ENCODE results near the gene CD82. TPM values are rescaled to one million over a fixed set of nuclear protein-coding genes. Genes with fewer than 3 reads are reported as not detected.
A peak's percentile ranks its signal among the peaks of the same experiment; 100 is the strongest.

CD82 gene
- total and polyA plus RNA-seq, 2 donors (not counting 1 experiment from before 2014, with no cell fraction given), result 192 to 438 TPM

DNA sequence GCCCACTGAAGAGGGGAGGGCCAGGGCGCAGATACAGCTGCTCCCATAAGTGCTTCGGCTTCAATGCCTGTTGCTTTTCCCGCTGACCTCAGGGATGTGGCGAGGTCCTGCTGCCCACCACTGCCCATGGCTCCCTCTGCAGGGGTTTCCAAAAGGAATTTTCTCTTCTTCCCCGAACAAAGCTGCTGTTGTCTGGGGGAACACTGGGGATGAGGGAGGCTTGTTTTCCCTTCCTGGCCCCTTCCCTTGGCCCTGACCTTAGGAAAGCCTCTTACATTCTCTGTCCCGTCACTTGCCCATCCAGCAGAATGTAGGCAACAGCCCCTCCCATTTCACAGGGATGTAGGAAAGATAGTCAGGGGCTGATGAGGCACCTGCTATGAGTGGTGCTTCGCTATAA is 34.8 kb downstream of the CD82 start:
- no peaks in the 10 kb centered on the region for H3K27me3 Mint-ChIP-seq
- ATAC-seq (ENCODE audit: low read depth) (no peak), DNase-seq (no peak)
- H3K27ac Mint-ChIP-seq, result peak overlapping the region; percentile 94
- TF ChIP-seq, protein P1, sequence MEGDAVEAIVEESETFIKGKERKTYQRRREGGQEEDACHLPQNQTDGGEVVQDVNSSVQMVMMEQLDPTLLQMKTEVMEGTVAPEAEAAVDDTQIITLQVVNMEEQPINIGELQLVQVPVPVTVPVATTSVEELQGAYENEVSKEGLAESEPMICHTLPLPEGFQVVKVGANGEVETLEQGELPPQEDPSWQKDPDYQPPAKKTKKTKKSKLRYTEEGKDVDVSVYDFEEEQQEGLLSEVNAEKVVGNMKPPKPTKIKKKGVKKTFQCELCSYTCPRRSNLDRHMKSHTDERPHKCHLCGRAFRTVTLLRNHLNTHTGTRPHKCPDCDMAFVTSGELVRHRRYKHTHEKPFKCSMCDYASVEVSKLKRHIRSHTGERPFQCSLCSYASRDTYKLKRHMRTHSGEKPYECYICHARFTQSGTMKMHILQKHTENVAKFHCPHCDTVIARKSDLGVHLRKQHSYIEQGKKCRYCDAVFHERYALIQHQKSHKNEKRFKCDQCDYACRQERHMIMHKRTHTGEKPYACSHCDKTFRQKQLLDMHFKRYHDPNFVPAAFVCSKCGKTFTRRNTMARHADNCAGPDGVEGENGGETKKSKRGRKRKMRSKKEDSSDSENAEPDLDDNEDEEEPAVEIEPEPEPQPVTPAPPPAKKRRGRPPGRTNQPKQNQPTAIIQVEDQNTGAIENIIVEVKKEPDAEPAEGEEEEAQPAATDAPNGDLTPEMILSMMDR (IDR thresholded peaks at IDR 0.05), result no peak
- TF ChIP-seq EZH2 (IDR thresholded peaks at IDR 0.05; ENCODE audit: borderline replicate concordance, insufficient read depth, low read depth, low read length, poor library complexity, severe bottlenecking), result no peak
- peaks cover 99% of the 10 kb centered on the region for H3K4me1 Mint-ChIP-seq
- peaks cover 0 to 48% of the 10 kb centered on the region in 2 experiments for H3K36me3 ChIP-seq (replicated peaks in 1 of 2; ENCODE audit: control extremely low read depth in 1 of 2, control insufficient read depth in 1 of 2, extremely low read depth in 1 of 2, insufficient read depth in 2 of 2, low read length in 1 of 2)
- H3K4me3 Mint-ChIP-seq, result peak overlapping the region; percentile 71
- no peaks in the 10 kb centered on the region for H3K9me3 Mint-ChIP-seq (ENCODE audit: insufficient read depth)
- H2AFZ ChIP-seq (ENCODE audit: insufficient read depth, low read depth, low read length, poor library complexity, severe bottlenecking), result no peak overlapping the region
- no peaks in the 10 kb centered on the region for H3K27me3 ChIP-seq (replicated peaks in 1 of 4; ENCODE audit: control extremely low read depth in 1 of 4, control insufficient read depth in 3 of 4, insufficient read depth in 4 of 4, low read length in 3 of 4)
- H3K9ac ChIP-seq (ENCODE audit: low read length), result no peak overlapping the region
- H3K9me3 ChIP-seq (ENCODE audit: control extremely low read depth in 1 of 3, control insufficient read depth in 2 of 3, insufficient read depth in 1 of 3, low read length in 2 of 3), result no peaks in the 10 kb centered on the region
- peaks cover 95 to 98% of the 10 kb centered on the region in 2 donors for H3K4me1 ChIP-seq (ENCODE audit: control insufficient read depth in 2 of 2, insufficient read depth in 2 of 2, low read length in 2 of 2)
- H3K4me2 ChIP-seq (replicated peaks; ENCODE audit: low read depth, low read length, poor library complexity, severe bottlenecking), result peak overlapping the region; percentile 68
- peak overlapping the region; percentile 90 to 99 for H3K27ac ChIP-seq (ENCODE audit: low read length in 2 of 2)
- intact Hi-C loops (cut with micrococcal nuclease), result loop anchor here (10.0 kb wide), 2 partner anchors 345 to 1245 kb away; partner anchors contain the start of gene CRY2
- no peak overlapping the region for H3K4me3 ChIP-seq (ENCODE audit: control extremely low read depth in 1 of 5, extremely low read depth in 1 of 5, insufficient read depth in 1 of 5, low read depth in 2 of 5, low read length in 4 of 5)
- H3K79me2 ChIP-seq (ENCODE audit: control insufficient read depth, insufficient read depth, low read length), result peaks cover 17% of the 10 kb centered on the region
- H4K20me1 ChIP-seq (ENCODE audit: control insufficient read depth, insufficient read depth, low read length, poor library complexity, severe bottlenecking), result no peaks in the 10 kb centered on the region
- ChIA-PET POLR2A (interaction anchor here (0.9 to 11.4 kb wide), 3 partner anchors 13 to 41 kb away, joined by 3 to 189 read pairs (median 20); partner anchors contain the start of gene CD82), CTCF (interaction anchor here (1.3 to 17.6 kb wide), 3 partner anchors 13 to 43 kb away, joined by 6 to 313 read pairs (median 130); no protein-coding TSS in a partner anchor)
- 96% methylated on average over 5 of the region's 7 CpGs for WGBS (ENCODE audit: insufficient coverage)

GRCh38 chr11:44600839-44601383 is 35.4 kb downstream of the CD82 start:
- Mint-ChIP-seq H3K27ac (peak overlapping the region; percentile 94), H3K27me3 (no peaks in the 10 kb centered on the region), H3K9me3 (ENCODE audit: insufficient read depth) (no peaks in the 10 kb centered on the region), H3K4me1 (peaks cover 97% of the 10 kb centered on the region), H3K4me3 (peak overlapping the region; percentile 71)
- TF ChIP-seq EZH2 (IDR thresholded peaks at IDR 0.05; ENCODE audit: borderline replicate concordance, insufficient read depth, low read depth, low read length, poor library complexity, severe bottlenecking), result no peak
- TF ChIP-seq, protein P1 (IDR thresholded peaks at IDR 0.05), result no peak
- Histone ChIP-seq H3K4me1 (ENCODE audit: control insufficient read depth in 2 of 2, insufficient read depth in 2 of 2, low read length in 2 of 2) (peaks cover 96 to 98% of the 10 kb centered on the region in 2 donors), H2AFZ (ENCODE audit: insufficient read depth, low read depth, low read length, poor library complexity, severe bottlenecking) (no peak overlapping the region), H4K20me1 (ENCODE audit: control insufficient read depth, insufficient read depth, low read length, poor library complexity, severe bottlenecking) (no peaks in the 10 kb centered on the region), H3K27ac (ENCODE audit: low read length in 2 of 2) (peak overlapping the region; percentile 90 to 99), H3K36me3 (replicated peaks in 1 of 2; ENCODE audit: control extremely low read depth in 1 of 2, control insufficient read depth in 1 of 2, extremely low read depth in 1 of 2, insufficient read depth in 2 of 2, low read length in 1 of 2) (peaks cover 2 to 51% of the 10 kb centered on the region in 2 experiments), H3K9me3 (ENCODE audit: control extremely low read depth in 1 of 3, control insufficient read depth in 2 of 3, insufficient read depth in 1 of 3, low read length in 2 of 3) (no peaks in the 10 kb centered on the region), H3K79me2 (ENCODE audit: control insufficient read depth, insufficient read depth, low read length) (peaks cover 19% of the 10 kb centered on the region), H3K27me3 (replicated peaks in 1 of 4; ENCODE audit: control extremely low read depth in 1 of 4, control insufficient read depth in 3 of 4, insufficient read depth in 4 of 4, low read length in 3 of 4) (no peaks in the 10 kb centered on the region), H3K4me3 (ENCODE audit: control extremely low read depth in 1 of 5, extremely low read depth in 1 of 5, insufficient read depth in 1 of 5, low read depth in 2 of 5, low read length in 4 of 5) (no peak overlapping the region), H3K4me2 (replicated peaks; ENCODE audit: low read depth, low read length, poor library complexity, severe bottlenecking) (peak overlapping the region; percentile 68), H3K9ac (ENCODE audit: low read length) (peak overlapping the region; percentile 40)
- ChIA-PET POLR2A (interaction anchor here (0.8 to 11.4 kb wide), 7 partner anchors 9 to 77 kb away, joined by 4 to 189 read pairs (median 6); partner anchors contain the start of gene CD82), CTCF (interaction anchor here (1.3 to 17.6 kb wide), 7 partner anchors 13 to 43 kb away, joined by 4 to 313 read pairs (median 9); partner anchors contain the start of gene CD82)
- intact Hi-C loops (cut with micrococcal nuclease), result loop anchor here (1.0 to 10.0 kb wide), 5 partner anchors 8 to 1244 kb away; partner anchors contain the start of genes CD82 and CRY2
- peak; percentile 55 for ATAC-seq (ENCODE audit: low read depth)
- WGBS (ENCODE audit: insufficient coverage), result 16% methylated on average over 8 of the region's 10 CpGs
- peak; percentile 84 for DNase-seq
